ENCODE results near the gene BPI. TPM values are rescaled to one million over a fixed set of nuclear protein-coding genes. Genes with fewer than 3 reads are reported as not detected.

Gene BPI
- total RNA-seq, 1 experiment from 2014 or later = not detected

DNA sequence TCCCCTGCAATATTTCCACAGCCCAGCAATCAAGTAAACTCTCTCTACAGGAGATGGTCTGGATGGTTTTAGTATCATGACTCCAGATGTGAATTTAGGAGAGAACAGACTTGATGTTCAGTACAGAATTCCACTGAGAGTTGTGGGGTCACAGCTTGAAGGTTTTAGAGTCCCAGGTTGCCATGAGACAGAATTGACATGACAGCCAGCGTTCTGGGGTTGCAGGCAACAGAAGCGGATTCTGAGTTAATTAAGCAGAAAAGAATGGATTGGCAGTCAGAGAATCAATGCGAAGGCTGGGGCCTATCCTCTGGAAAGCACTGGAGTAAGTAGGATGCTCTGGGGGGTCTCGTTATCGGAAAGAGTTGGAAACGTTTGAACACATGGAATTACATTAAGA, 41.0 kb upstream of the BPI start:
- no peak overlapping the region for H4K8ac ChIP-seq (replicated peaks; ENCODE audit: insufficient read length, low read depth, low read length)
- DNase-seq = no peak
- H3K79me2 ChIP-seq (ENCODE audit: insufficient read depth, low read length) = no peaks in the 10 kb centered on the region
- no peak overlapping the region for H3K4me2 ChIP-seq (ENCODE audit: insufficient read depth, insufficient read length, low read length)
- no peak overlapping the region for H2BK5ac ChIP-seq (ENCODE audit: insufficient read length, low read length)
- H3K14ac ChIP-seq (ENCODE audit: insufficient read depth, low read length) = no peak overlapping the region
- H2AK5ac ChIP-seq (ENCODE audit: insufficient read length, low read length) = no peak overlapping the region
- H2BK15ac ChIP-seq (ENCODE audit: low read depth, low read length) = no peak overlapping the region
- no peak overlapping the region for H3K23ac ChIP-seq (ENCODE audit: insufficient read length, low read depth, low read length)
- no peak overlapping the region for H4K91ac ChIP-seq (ENCODE audit: insufficient read length, low read depth, low read length)
- no peak overlapping the region for H3K56ac ChIP-seq (ENCODE audit: insufficient read length, low read depth, low read length)
- H3K23me2 ChIP-seq (ENCODE audit: insufficient read length, low read depth, low read length, poor library complexity, severe bottlenecking) = peaks cover 4% of the 10 kb centered on the region
- no peak overlapping the region for H2BK120ac ChIP-seq (ENCODE audit: low read depth, low read length, poor library complexity, severe bottlenecking)
- H3K4me1 ChIP-seq (ENCODE audit: insufficient read depth, low read length) = no peaks in the 10 kb centered on the region
- Mint-ChIP-seq H3K4me1 (peaks cover 4 to 14% of the 10 kb centered on the region in 2 experiments; a peak in 3 of 4 replicates), H3K4me3 (no peak overlapping the region), H3K27me3 (ENCODE audit: low read depth) (peaks cover 52% of the 10 kb centered on the region), H3K9me3 (no peaks in the 10 kb centered on the region; a peak in 1 of 5 replicates), H3K36me3 (ENCODE audit: insufficient read depth in 1 of 3, low read depth in 3 of 3) (no peaks in the 10 kb centered on the region), H3K27ac (no peak overlapping the region)
- WGBS (ENCODE audit: extremely low coverage, insufficient read length, low lambda C conversion rate) = no CpG with 5 or more reads among the region's 6 CpGs
- no peak overlapping the region for H4K5ac ChIP-seq (ENCODE audit: insufficient read length, low read depth, low read length)
- no peaks in the 10 kb centered on the region; the same call in 1 of the 2 replicates for H3K27me3 ChIP-seq (ENCODE audit: insufficient read depth, low read length)
- no peaks in the 10 kb centered on the region for H3K79me1 ChIP-seq (ENCODE audit: insufficient read depth, low read depth, low read length, poor library complexity, severe bottlenecking)
- H4K20me1 ChIP-seq (ENCODE audit: control insufficient read depth, insufficient read depth, insufficient read length) = no peaks in the 10 kb centered on the region
- H3K4ac ChIP-seq (ENCODE audit: low read depth, low read length) = no peak overlapping the region
- no peak overlapping the region for H3K18ac ChIP-seq (ENCODE audit: insufficient read length, low read depth, low read length)
- H2AFZ ChIP-seq (ENCODE audit: low read length) = no peak overlapping the region
- H3K9ac ChIP-seq (ENCODE audit: extremely low read depth, insufficient read length, low read length) = no peak overlapping the region
- TF ChIP-seq, protein P1, sequence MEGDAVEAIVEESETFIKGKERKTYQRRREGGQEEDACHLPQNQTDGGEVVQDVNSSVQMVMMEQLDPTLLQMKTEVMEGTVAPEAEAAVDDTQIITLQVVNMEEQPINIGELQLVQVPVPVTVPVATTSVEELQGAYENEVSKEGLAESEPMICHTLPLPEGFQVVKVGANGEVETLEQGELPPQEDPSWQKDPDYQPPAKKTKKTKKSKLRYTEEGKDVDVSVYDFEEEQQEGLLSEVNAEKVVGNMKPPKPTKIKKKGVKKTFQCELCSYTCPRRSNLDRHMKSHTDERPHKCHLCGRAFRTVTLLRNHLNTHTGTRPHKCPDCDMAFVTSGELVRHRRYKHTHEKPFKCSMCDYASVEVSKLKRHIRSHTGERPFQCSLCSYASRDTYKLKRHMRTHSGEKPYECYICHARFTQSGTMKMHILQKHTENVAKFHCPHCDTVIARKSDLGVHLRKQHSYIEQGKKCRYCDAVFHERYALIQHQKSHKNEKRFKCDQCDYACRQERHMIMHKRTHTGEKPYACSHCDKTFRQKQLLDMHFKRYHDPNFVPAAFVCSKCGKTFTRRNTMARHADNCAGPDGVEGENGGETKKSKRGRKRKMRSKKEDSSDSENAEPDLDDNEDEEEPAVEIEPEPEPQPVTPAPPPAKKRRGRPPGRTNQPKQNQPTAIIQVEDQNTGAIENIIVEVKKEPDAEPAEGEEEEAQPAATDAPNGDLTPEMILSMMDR (conservative IDR thresholded peaks at IDR 0.05) = no peak
- H2BK12ac ChIP-seq (ENCODE audit: insufficient read length, low read depth, low read length) = no peak overlapping the region
- H3T11ph ChIP-seq (ENCODE audit: low read length) = no peak overlapping the region
- no peaks in the 10 kb centered on the region for H3K9me3 ChIP-seq (ENCODE audit: control insufficient read depth, low read depth, low read length)
- H2BK20ac ChIP-seq (ENCODE audit: low read depth, low read length, poor library complexity, severe bottlenecking) = no peak overlapping the region
- H3K27ac ChIP-seq (ENCODE audit: insufficient read length, low read depth, low read length) = no peak overlapping the region
